HG03439 (cell line): ENCODE results near the gene ITGB2.
"Not testable (repeated sequence)": the region's sequence is repeated elsewhere in the genome, so short reads cannot be mapped to it uniquely, and the experiment has no call there.

ENCODE experiments used
- ATAC-seq: cut with Tn5 transposase; IDR thresholded peaks from one replicate; pipeline ENCODE4 v1.9.1; 2021; ENCODE audit warnings: mild to moderate bottlenecking, moderate library complexity; ENCODE audit not compliant: unreplicated experiment

ITGB2 gene

DNA sequence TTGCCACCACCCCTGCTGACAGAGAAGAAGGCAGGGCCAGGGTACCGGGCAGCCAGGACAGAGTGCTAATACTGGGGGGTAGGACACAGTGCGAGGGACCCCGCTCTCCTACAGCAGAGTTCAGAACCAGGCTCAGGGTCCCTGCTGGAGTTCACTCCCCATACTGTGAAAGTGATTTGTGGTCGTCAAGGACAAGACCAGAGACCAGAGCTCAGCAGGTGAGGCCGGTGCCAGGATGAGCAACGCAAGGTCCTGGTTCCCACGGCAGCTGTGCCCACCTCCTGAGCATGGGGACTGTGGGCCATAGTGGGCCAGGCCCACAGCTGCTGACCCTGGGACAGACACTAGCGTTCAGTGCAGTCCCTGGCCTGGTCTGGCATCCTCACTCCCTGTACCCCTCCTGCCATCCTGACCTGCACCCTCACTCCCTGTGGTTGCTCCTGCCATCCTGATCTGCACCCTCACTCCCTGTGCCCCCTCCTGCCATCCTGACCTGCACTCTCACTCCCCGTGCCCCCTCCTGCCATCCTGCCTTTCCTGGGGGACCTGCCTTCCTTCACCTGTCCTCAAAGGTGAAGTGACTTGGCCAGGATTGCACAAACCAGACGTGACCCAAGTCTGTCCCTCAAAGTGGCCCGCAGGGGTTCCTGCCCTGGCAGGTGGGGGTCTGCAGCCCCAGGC lies 33.4 kb downstream of the ITGB2 start:
- no peak for ATAC-seq

DNA sequence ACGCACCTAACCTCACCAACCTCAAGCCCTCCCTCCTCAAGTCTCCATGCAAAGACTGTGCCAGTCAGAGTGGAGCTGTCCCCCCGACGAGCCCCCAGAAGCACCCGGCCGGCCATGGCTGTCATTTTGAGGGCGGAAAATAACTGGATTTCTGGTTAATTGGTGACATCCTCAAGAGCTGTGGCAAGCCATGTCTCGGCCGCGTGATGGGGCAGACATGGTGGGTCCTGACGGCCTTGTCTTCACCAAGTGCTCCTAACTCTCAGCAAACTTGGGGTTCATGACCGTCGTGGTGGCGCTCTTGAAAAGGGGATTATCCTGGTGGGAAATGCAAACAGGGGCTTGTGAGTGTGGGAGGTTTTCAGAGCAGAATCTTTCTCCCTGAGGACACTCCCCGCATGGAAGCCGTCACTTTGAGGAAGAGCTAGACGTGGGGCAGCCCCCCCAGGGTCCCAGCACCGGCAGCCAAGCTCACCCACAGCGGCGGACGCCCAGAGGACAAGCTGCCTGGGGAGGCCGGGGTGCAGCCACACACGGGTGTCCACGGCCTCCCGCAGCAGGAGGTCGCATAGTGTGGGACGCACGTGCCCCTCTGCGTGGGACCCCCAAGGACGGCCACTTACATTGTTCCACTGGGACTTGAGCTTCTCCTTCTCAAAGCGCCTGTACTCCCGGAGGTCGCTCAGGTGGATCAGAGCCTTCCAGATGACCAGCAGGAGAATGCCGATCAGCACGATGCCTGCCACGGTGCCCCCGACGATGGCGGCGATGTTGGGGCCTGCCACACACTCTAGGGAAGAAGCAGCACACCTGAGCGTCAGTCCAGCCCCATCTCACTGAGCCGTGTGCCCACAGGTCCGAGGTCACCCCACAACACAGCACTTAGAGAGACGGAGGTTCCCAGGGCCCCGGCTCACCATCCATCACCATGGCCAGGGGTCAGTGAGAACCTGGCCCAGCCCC lies 34.3 kb downstream of the ITGB2 start:
- no peak for ATAC-seq

DNA sequence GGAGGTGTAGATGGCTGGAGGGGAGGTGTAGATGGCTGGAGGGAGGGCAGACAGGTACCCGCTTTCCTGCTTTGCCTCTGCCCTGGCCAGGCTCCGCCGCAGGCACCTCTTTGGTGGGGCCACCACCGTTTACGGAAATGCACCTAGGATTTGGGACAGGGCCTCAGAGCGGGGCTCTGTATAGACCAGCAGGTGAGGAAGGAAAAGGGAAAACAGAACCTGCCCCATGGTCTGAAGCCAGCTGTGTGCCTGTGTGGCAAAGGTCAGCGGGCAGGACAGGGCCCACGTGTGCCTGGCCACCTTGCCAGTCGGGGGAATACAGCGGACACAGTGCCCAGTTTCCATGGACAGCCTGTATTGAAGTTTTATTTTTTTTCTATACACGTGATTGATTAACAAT lies 35.1 kb downstream of the ITGB2 start:
- no peak for ATAC-seq

DNA sequence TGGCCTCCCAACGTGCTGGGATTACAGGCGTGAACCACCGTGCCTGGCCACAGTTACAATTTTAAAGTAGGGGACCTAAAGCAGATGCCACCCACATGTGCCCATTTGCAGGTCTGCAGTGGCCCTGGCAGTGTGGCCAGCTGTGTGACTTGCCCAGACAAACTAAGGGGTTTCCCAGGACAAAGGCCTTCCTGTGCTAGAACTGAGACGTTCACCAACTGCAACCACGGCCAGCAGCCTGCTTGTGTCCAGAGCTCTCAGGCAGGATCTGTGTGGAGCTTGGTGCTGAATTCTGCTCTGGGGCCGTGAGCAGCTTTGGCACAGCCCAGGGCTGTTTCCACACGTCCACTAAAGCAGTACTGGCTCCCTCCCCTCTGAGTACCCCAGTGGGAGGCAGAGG lies 36.6 kb downstream of the ITGB2 start:
- no peak for ATAC-seq

DNA sequence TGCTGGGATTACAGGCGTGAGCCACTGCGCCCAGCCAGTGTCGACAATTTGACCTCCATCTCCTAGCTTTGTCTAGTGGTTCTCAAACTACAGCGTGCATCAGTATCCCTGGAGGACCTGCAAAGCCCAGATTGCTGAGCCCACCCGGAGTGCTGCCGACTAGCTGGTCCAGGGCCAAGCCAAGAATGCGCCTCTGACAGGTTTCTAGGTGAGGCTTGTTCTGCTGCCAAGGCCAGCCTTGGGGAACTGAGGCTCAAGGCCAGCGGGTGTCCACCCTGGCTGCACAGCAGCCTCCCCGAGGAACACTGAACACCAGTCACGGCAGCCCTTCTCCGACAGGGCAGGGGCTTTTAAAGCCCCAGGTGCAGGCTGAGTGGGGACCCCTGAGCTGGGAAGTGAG lies 37.4 kb downstream of the ITGB2 start:
- ATAC-seq = no peak

DNA sequence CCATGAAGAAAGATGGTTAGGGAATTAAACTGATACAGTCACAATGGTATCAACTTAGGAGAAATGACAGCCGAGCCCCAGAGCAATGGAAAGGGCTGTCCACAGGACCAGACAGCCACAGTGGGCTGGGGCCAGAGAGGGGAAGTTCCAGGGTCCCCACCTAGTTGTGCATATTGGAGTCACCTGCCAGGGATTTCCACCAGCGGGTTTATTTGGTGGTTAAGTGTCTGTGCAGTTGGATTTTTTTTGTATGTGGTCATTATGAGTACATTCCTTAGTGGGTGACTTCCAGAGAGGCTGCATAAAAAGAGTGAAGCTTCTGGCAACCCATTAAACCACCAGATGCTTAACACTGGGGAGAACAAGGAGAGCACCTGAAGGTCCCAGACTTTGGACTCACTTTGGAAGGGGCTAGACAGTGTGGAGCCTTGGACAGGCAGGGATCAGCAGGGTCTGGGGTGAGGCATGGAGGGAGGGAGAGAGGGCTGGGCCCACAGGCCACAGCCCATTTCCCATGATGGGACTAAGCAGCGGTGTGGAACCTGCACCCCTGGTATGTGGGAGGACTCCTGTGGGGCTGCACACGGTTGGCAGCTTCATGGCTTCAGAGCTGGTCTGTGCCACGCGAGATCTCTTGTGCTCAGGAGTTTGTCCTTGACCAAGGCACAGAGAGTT lies 39.4 kb downstream of the ITGB2 start:
- no peak for ATAC-seq

DNA sequence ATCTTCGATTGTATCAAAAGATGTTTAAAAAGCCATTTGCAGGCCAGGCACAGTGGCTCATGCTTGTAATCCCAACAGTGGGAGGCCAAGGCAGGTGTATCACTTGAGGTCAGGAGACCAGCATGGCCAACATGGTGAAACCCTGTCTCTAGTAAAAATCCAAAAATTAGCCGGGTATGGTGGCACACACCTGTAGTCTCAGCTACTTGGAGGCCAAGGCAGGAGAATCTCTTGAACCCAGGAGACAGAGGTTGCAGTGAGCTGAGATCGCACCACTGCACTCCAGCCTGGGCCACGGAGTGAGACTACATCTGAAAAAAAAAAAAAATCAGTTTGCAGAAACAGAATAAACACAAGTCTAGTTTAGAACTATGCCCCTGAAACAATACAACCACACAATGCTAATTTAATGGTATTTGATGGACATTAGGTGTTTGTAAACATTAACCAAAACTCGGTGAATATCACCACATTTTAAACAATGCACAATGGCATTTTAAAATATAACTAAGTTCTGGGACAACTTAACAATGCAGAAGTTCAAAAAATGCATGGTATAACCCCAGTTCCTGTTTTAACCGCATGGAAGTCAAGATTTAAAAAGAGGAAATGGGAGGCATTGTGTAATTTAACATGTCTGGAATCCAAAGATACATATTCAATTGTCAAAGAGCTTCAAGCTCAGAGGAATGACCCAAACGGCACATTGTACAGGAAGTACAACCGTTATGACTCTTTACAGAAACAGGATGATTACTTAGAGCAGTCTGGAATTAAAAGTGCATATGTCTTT lies 40.1 kb downstream of the ITGB2 start:
- ATAC-seq = no peak

DNA sequence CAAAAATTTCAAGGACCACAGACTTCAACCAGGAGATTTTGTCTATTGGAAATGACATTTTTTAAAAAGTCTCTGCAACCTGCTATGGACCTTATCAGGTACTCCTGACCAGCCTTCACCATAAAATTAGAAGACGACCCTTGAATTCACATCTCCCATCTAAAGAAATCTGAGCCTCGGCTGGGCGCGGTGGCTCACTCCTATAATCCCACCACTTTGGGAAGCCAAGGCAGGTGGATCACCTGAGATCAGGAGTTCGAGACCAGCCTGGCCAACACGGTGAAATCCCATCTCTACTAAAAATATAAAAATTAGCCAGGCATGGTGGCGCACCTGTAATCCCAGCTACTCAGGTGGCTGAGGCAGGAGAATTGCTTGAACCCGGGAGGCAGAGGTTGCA lies 41.5 kb downstream of the ITGB2 start:
- not testable (repeated sequence) for ATAC-seq

DNA sequence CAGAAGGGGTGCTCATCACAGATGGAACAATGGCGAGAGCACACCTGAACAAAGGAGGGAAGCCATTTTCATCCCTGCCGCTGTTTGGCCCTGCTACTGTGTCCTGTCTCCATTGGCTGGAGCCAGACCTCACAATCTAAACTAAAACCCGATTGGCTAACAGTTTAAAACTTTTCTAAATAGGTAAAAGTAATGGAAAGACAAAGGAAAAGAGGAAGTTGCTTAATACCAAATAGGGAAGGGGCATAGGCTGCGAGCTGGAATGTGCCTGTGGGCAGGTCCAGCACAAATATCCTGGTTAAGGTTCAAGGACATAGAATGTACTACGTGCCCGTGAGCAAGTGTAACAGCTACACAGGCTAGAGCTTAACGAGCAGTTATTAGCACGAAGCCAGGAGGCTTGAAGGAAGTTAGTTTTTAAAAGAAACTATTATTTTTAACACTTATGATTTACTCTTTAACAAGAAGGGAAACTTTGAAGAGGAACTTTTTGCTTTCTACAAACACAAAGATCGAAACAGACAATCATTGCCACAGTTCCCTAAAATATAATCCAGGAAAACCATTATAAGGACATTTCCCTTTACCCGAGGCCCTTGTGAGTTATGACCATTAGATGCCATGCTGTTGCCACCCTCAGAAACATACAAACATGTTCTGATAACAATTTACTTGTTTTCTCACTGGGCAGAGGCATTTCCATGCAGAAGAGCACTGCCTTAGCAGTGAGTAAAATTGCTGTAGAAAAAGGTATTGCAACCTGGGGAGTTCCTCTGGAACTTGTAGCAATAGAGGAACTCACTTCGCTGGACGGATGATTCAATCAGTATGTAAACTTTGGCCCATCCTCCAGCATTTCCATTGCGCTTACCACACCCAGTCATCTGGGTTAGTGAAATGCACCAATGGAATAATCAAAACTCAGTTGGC lies 42.4 kb downstream of the ITGB2 start:
- no peak for ATAC-seq

DNA sequence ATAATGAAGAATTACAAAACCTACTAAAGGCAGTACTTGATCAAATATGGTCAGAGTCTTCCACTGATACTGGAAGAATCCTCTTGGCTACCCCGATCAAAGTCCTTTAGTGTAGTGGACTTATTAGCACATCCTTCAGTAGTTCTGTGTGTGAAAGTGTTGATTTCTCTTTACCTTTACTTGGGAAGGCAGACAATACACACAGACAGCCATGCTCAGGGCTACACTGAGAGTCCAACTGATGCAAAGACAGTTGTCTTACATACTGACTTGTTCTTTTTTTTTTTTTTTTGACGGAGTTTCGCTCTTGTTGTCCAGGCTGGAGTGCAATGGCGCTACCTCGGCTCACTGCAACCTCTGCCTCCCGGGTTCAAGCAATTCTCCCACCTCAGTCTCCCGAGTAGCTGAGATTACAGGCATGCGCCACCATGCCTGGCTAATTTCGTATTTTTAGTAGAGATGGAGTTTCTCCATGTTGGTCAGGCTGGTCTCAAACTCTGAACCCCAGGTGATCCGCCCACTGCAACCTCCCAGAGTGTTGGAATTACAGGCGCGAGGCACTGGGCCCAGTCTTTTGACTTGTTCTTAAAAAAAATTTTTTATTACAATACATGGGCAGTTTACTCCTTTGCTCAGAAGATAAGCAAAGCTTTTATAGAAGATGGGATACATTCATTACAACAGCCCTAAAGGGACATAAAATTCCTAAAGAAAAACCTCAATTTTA lies 43.7 kb downstream of the ITGB2 start:
- ATAC-seq = no peak

DNA sequence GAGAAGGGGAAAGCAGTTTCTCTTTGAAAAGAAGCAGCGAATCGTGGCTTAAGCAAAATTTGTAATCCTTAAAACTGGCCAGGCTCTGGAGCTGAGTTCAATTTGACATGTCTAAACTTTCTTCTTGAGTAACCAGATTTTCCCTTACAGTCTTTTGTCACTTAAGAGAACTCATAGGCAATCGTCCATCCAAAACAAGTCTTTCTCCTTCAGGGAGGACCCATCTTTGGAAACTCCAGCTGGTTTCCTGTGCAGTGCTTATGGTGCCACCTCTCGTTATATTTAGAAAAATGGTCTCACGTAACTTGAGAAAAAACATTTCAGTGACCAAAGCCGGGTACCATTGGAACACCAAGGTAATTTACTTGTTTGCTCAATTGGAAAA lies 45.4 kb downstream of the ITGB2 start:
- no peak for ATAC-seq

DNA sequence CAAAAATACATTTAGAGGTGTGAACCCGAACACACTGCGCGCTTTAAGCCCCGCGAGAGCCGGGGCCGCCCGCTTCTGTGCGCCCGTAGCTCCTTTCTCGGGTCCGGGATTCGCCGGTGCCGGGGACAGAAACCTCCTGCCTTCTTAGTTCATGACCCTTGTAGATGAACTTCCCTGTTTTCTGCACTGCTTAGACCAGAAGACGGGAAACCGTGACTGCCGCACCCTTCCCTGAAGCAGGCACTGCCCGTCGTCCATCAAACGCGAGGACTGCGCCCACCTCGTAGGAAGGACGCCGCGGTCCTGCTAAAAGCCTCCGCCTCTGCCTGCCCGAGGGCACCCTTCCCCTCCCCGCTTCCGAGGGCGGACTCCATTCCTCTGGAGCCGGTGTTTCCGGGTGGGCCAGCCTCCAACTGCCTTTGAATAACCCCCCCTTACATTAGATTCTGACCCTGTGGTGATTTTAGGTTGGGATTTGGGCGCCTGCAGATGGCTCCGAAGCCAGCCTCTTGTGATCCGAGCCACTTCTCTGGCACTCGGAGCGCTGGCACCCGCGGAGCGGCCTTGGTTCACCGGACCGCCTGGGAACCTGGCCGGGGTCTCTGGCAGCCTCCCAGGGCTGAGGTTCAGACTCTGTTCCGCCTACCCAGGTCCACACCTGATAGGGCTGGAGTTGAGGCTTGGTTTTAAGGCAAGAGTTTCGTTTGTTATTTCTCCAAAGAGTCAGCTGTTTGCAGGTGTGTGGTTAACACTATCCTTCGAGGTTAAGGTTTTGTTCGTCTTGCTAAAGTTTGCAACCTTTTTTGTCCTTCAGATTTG lies 46.0 kb downstream of the ITGB2 start:
- ATAC-seq = no peak

DNA sequence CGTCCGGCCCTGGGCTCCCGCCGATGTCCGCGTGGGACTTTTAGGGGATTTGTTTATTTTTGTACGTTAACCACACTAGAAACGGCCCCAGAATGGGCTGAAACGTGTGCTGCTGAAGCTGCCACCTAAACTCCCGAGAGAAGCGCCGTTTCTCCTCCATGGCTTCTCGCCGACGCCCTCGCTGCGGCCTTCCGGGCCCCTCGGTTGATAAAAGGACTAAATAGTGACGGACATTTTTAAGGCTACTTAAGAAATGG lies 46.5 kb downstream of the ITGB2 start:
- peak; percentile 9 for ATAC-seq

DNA sequence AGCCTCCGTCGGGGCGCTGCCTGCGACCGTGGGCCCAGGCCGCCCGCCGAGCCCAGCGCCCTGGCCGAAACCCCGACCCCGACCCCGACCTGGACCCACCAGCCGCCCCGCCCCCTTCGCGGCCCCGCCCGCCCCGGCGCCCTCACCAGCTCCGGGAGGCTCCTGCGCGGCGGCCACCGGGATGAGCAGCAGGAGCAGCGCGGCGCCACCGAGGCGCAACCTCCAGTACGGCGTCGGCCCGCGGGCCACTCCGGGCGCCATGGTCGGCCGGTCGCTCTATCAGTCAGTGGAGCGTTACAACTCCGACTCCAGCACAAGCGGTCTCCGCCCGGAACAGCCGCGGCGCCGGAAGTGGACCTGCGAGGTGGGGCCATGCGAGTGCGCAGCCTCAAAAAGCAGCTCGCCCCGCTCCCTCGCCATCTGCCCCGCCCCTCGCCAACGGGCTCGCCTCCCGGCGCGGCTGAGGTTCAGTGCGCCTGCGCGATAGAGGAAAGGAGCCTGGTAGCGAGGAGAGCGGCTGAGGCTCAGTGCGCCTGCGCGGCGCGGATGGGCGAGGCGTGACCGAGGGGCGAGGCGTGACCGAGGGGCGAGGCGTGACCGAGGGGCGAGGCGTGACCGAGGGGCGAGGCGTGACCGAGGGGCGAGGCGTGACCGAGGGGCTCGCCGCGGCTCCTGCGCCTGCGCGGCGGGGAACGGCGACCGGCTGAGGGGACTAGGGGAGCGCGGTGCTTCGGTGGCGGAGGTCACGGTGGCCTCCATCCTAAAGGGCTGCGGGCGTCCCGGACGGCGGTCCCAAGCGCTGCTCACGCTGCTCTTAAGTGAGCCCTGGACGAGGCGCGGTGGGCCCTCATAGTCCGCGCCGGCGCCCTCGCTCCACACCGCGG lies 47.1 kb downstream of the ITGB2 start, which contains the start of gene PTTG1IP:
Gene PTTG1IP (minus strand): TSS at position 335 of the 884 bp plus-strand sequence. CDS start 74 bp downstream, at position 261.
- ATAC-seq = peak; percentile 85

DNA sequence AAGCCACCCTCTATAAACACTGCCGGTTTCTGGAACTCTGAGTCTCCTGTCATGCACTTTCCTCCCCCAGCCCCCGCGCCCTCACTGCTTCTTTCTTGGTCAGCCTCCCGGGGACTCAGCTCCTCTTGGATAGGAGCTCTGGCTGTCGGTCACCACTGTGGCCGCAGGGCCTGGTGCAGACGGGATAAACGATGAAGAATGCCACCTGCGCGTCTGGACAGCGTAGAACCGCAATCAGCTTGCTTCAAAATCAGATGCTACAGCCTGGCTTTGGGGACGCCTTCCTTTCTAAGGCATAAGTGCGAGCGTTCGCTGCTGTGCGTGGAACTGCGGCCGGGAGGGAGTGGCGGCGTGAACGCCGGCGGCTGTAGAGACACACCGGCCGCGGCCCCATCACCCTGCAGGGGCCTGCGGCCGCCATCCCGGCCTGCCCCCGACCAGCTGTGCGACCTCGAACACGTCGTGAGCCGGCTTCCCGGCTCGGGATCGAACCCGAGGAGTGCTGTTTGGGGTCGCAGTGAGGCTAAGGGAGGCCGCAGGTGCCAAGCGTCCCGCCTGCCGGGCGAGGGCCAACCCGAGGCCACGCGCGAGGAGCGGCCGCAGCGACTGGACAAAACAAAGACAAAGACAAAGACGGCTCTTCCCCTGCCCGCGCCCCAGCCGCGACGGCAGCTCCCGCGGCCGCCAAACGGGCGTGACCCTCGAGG lies 47.9 kb downstream of the ITGB2 start:
- ATAC-seq = no peak

DNA sequence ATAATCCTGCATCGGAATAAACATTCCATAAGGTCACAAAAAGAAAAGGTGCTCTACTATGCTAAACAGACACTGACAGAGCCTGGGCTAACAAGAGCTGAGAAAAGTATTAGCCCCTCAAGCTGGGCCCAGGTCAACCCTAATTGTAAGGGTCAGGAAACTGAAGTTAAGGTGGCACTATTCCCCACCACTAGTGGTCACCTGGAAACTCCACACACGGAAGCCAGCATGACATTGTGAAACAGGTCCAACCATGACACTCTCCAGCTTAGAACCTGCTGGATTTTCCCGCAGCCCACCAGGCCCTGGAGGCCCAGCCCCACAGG lies 48.4 kb downstream of the ITGB2 start:
- no peak for ATAC-seq
